Measurements from ENCODE around the gene RNFT2.
A peak's percentile ranks its signal among the peaks of the same experiment; 100 is the strongest.
"Not testable (repeated sequence)": the region's sequence is repeated elsewhere in the genome, so short reads cannot be mapped to it uniquely, and the experiment has no call there.

The RNFT2 gene

DNA sequence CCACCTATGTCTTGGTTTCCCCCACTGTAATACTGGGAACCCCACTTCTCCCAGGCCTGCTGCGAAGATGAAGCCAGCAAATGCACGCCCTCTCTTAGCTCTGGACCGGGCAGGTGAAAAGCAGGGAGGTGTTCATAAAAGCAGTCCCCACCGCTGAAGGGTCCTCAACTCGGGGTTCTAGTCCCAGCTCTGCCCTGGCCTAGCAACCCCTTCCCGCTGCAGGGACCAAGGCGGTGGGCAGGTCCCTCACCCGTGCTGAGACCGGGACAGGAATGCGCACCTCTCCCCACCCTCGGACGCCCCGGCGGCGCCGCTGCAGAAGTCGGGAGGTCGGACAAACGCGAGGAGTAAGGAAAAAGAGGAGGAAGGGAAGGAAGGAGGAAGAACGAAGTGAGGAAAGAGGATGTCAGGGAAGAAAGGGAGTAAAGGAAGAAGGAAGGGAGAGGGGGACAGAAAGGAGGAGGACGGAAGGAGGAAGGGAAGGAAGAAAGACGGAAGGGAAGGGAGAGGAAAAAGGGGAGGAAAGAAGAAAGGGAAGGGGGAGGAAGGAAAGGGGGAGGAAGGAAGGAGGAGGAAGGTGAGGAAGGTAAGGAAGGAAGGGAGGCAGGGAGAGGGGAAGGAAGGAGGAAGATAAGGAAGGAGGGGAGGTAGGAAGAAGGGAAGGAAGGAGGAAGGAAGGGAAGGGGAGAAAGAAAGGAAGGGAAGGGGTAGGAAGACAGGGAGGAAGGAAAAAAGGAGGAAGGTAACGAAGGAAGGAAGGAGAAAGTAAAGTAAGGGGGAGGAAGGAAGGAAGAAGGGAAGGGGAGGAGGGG, 947 bp upstream of the RNFT2 start:
- H3K9ac ChIP-seq (ENCODE audit: low read length): peak overlapping the region; percentile 70
- H3K27ac ChIP-seq (ENCODE audit: low read depth, low read length): no peak overlapping the region
- peaks cover 4% of the 10 kb centered on the region for H3K36me3 ChIP-seq (ENCODE audit: control insufficient read depth, insufficient read depth, low read length)

DNA sequence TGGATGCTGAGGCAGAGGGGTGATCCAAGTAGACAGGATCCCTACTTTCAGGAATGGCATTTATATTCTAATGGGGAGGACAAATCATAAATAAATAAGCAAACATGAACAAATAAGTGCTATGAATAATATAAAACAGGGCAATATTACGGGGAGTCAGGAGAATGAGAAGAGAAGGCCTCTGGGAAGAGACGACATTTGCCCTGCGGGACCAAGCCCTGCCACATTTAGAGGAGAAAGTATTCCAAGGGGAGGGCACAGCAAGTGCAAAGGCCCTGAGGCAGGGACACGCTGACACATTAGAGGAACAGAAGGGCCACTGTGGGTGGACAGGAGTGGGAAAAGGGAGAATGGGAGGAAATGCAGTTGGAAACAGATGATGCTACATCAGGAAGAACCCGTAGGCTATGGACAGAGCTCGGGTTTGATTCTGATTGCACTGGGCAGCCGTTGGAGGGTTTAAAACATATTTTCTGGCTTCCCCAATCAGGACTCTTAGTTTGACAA, 1.3 kb downstream of the RNFT2 start:
- no peak overlapping the region for H3K4me3 ChIP-seq (ENCODE audit: low read length)
- H3K4me1 ChIP-seq (ENCODE audit: control insufficient read depth, insufficient read depth, low read length): peaks cover 9% of the 10 kb centered on the region
- no peaks in the 10 kb centered on the region for H3K27me3 ChIP-seq (ENCODE audit: control insufficient read depth, insufficient read depth, low read length)
- no peak overlapping the region for H3K27ac ChIP-seq (ENCODE audit: low read depth, low read length)
- no peak overlapping the region for H3K9ac ChIP-seq (ENCODE audit: low read length)
- H3K36me3 ChIP-seq (ENCODE audit: control insufficient read depth, insufficient read depth, low read length): no peaks in the 10 kb centered on the region

More for the DNA sequence above, 947 bp upstream of the RNFT2 start:
- Histone ChIP-seq H3K4me3 (ENCODE audit: low read length) (peak overlapping the region; percentile 97), H3K27me3 (ENCODE audit: control insufficient read depth, insufficient read depth, low read length) (no peaks in the 10 kb centered on the region), H3K4me1 (ENCODE audit: control insufficient read depth, insufficient read depth, low read length) (peaks cover 9% of the 10 kb centered on the region)

DNA sequence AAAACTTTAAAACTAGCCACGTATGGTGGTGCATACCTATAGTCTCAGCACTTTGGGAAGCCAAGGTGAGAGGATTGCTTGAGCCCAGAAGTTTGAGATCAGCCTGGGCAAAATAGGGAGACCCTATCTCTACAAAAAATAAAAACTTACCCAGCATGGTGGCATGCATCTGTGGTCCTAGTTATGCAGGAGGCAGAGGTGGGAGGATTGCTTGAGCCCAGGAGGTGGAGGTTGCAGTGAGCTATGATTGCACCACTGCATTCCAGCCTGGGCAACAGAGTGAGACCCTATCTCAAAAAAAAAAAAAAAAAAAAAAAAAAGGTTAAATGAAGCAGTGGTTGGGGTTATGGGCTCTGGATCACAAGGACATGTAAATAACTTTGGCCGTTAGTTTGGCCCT, 4.7 kb downstream of the RNFT2 start:
- H3K9ac ChIP-seq (ENCODE audit: low read length); H3K27ac ChIP-seq (ENCODE audit: low read depth, low read length); H3K36me3 ChIP-seq (ENCODE audit: control insufficient read depth, insufficient read depth, low read length); H3K27me3 ChIP-seq (ENCODE audit: control insufficient read depth, insufficient read depth, low read length); H3K4me1 ChIP-seq (ENCODE audit: control insufficient read depth, insufficient read depth, low read length); H3K4me3 ChIP-seq (ENCODE audit: low read length): not testable (repeated sequence)

DNA sequence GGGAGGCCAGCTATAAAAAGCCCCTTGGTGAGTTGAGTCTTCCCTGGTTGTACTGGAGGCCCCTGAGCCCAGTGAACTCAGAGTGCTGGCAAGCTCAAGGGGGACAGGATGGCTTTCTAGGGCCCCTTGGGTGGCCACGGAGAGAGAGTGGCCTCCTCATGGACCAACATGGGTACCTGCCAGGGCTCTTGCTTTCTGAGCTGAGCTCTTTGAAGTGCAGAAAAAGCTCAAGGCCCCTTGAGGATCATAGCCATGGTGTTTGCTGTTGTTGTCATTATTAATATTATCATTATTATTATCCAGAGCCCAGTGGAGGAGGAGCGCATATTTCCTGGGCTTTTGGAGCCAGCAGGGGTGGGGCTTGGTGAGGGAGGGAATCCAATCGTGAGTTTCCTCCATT, 6.7 kb downstream of the RNFT2 start:
- Histone ChIP-seq H3K4me1 (ENCODE audit: control insufficient read depth, insufficient read depth, low read length) (no peaks in the 10 kb centered on the region), H3K9ac (ENCODE audit: low read length) (no peak overlapping the region), H3K27ac (ENCODE audit: low read depth, low read length) (no peak overlapping the region)

DNA sequence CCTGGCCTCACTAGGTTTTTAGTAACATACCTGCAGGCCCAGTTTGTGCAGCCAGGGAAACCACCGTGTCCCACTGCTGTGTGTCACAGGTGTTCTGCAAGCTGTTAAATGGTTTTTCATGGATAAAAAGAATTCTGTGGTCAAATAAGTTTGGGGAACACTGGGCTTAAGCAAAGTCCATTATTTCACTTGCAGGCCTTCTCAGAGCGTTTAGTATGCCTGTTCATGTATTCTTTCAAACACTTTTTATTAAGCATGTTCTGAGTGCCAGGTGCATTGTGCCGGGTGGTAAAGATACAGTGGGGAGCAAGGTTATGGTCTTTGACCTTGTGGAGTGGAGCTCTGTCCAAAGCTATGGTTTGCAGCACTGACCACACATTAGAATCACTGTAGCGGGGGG, 7.4 kb downstream of the RNFT2 start:
- no peaks in the 10 kb centered on the region for H3K27me3 ChIP-seq (ENCODE audit: control insufficient read depth, insufficient read depth, low read length)
- no peak overlapping the region for H3K27ac ChIP-seq (ENCODE audit: low read depth, low read length)
- H3K4me1 ChIP-seq (ENCODE audit: control insufficient read depth, insufficient read depth, low read length): no peaks in the 10 kb centered on the region
- no peak overlapping the region for H3K4me3 ChIP-seq (ENCODE audit: low read length)
- no peak overlapping the region for H3K9ac ChIP-seq (ENCODE audit: low read length)
- no peaks in the 10 kb centered on the region for H3K36me3 ChIP-seq (ENCODE audit: control insufficient read depth, insufficient read depth, low read length)

More for the DNA sequence above, 6.7 kb downstream of the RNFT2 start:
- Histone ChIP-seq H3K27me3 (ENCODE audit: control insufficient read depth, insufficient read depth, low read length) (no peaks in the 10 kb centered on the region), H3K36me3 (ENCODE audit: control insufficient read depth, insufficient read depth, low read length) (no peaks in the 10 kb centered on the region), H3K4me3 (ENCODE audit: low read length) (no peak overlapping the region)

DNA sequence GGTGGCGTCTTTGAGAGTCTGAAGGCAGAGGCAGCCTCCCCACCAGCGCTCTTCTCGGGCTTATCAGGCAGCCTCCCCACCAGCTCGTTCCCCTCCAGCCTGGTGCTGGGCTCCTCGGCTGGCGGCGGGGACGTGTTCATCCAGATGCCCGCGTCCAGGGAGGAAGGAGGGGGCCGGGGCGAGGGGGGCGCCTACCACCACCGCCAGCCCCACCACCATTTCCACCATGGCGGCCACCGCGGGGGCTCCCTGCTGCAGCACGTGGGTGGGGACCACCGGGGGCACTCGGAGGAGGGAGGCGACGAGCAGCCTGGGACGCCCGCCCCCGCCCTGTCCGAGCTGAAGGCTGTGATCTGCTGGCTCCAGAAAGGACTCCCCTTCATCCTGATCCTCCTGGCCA, 11.8 kb downstream of the RNFT2 start:
- Histone ChIP-seq H3K9ac (ENCODE audit: low read length) (no peak overlapping the region), H3K4me3 (ENCODE audit: low read length) (no peak overlapping the region), H3K4me1 (ENCODE audit: control insufficient read depth, insufficient read depth, low read length) (no peaks in the 10 kb centered on the region), H3K27me3 (ENCODE audit: control insufficient read depth, insufficient read depth, low read length) (no peaks in the 10 kb centered on the region), H3K36me3 (ENCODE audit: control insufficient read depth, insufficient read depth, low read length) (no peaks in the 10 kb centered on the region), H3K27ac (ENCODE audit: low read depth, low read length) (no peak overlapping the region)

DNA sequence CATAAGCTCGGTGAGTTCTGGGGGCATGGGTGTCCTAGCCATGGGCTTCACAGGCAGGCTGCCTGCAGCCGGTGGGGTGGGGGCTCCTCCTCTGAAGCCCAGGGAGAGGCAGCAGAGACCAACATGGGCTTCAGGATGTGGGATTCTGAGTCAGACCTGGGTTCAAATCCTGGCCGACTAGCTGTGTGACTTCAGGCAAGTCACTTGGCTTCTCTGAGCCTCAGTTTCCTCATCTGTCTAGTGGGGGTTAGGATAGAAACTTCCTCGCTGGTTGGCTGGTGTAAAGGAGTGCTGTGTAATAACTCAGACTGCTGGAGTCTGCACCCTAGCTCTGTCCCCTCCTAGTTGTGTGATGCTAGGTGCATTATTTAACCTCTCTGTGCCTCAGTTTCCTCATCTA, 12.2 kb downstream of the RNFT2 start:
- no peak overlapping the region for H3K9ac ChIP-seq (ENCODE audit: low read length)
- no peaks in the 10 kb centered on the region for H3K4me1 ChIP-seq (ENCODE audit: control insufficient read depth, insufficient read depth, low read length)
- no peaks in the 10 kb centered on the region for H3K27me3 ChIP-seq (ENCODE audit: control insufficient read depth, insufficient read depth, low read length)
- H3K36me3 ChIP-seq (ENCODE audit: control insufficient read depth, insufficient read depth, low read length): no peaks in the 10 kb centered on the region
- no peak overlapping the region for H3K4me3 ChIP-seq (ENCODE audit: low read length)
- H3K27ac ChIP-seq (ENCODE audit: low read depth, low read length): no peak overlapping the region

DNA sequence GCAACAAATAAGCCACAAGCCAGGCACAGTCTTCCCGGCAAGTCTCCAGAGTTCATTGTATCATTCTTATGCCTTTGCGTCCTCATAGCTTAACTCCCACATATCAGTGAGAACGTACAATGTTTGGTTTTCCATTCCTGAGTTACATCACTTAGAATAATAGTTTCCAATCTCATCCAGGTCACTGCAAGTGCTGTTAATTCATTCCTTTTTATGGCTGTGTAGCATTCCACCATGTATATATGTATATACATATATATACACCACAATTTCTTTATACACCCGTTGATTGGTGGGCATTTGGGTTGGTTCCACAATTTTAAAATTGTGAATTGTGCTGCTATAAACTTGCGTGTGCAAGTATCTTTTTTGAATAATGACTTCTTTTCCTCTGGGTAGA, 16.0 kb downstream of the RNFT2 start:
- H3K36me3 ChIP-seq (ENCODE audit: control insufficient read depth, insufficient read depth, low read length); H3K4me1 ChIP-seq (ENCODE audit: control insufficient read depth, insufficient read depth, low read length); H3K27me3 ChIP-seq (ENCODE audit: control insufficient read depth, insufficient read depth, low read length); H3K4me3 ChIP-seq (ENCODE audit: low read length); H3K27ac ChIP-seq (ENCODE audit: low read depth, low read length); H3K9ac ChIP-seq (ENCODE audit: low read length): not testable (repeated sequence)

DNA sequence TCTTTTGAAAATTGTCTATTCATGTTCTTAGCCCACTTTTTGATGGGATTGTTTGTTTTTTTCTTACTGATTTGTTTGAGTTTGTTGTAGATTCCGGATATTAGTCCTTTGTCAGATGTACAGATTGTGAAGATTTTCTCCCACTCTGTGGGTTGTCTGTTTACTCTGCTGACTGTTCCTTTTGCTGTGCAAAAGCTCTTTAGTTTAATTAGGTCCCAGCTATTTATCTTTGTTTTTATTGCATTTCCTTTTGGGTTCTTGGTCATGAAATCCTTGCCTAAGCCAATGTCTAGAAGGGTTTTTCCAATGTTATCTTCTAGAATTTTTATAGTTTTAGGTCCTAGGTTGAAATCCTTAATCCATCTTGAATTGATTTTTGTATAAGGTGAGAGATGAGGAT, 16.7 kb downstream of the RNFT2 start:
- H3K9ac ChIP-seq (ENCODE audit: low read length); H3K4me3 ChIP-seq (ENCODE audit: low read length); H3K27ac ChIP-seq (ENCODE audit: low read depth, low read length); H3K36me3 ChIP-seq (ENCODE audit: control insufficient read depth, insufficient read depth, low read length); H3K4me1 ChIP-seq (ENCODE audit: control insufficient read depth, insufficient read depth, low read length); H3K27me3 ChIP-seq (ENCODE audit: control insufficient read depth, insufficient read depth, low read length): not testable (repeated sequence)

DNA sequence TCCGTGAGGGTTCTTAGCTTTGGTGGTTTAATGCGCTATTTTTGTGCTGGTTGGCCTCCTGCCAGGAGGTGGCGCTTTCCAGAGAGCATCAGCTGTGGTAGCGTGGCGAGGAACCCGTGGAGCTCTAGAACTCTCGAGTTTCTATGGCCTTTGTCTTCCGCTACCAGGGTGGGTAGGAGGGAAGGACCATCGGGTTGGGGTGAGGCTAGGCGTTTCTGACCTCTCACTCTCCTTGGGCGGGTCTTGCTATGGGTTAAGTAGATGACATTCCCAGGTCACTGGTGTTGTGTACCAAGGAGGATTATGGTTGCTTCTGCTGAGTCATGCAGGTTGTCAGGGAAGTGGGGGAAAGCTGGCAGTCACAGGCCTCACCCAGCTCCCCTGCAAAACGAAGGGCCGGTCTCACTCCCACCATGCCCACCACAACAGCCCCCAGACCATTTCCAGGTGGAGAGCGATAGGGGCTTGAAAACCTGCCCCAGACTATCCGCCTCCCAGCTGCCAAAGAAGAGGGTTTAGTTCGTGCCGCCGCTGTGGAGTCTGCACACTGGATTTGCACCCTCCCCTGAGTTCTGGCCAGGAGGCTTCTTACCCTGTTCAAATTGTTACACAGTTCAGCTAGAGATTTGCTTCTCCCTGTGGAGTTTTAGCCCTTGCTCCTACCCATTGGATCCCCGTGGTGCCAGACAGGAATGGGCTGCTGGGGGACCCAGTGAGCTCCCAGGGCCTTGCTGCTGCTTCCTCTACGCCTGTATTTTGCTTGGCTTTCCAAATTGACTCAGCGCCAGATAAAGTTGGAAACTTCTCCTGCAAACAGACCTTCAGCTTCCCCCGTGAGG, 21.9 kb downstream of the RNFT2 start:
- no peaks in the 10 kb centered on the region for H3K36me3 ChIP-seq (ENCODE audit: control insufficient read depth, insufficient read depth, low read length)
- H3K27me3 ChIP-seq (ENCODE audit: control insufficient read depth, insufficient read depth, low read length): no peaks in the 10 kb centered on the region
- no peaks in the 10 kb centered on the region for H3K4me1 ChIP-seq (ENCODE audit: control insufficient read depth, insufficient read depth, low read length)
- H3K4me3 ChIP-seq (ENCODE audit: low read length): no peak overlapping the region
- H3K27ac ChIP-seq (ENCODE audit: low read depth, low read length): no peak overlapping the region
- no peak overlapping the region for H3K9ac ChIP-seq (ENCODE audit: low read length)

DNA sequence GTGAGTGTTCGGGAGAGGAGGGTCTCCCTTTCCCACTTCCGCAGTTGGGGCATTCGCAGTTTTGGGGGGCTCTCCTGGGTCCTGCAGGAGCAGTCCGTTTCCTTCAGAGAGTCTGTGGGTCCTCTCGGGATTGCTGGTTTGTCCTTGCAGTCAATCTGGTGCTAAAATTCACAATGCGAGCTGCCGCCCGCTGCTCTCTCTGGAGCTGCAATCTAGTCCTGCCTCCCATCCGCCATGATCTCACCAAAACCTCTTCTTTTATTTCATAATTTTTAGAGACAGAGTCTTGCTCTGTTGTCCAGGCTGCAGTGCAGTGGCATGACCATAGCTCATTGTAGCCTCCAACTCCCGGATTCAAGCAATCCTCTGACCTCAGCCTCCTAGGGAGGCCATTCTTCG, 22.5 kb downstream of the RNFT2 start:
- Histone ChIP-seq H3K27me3 (ENCODE audit: control insufficient read depth, insufficient read depth, low read length) (no peaks in the 10 kb centered on the region), H3K4me3 (ENCODE audit: low read length) (no peak overlapping the region), H3K4me1 (ENCODE audit: control insufficient read depth, insufficient read depth, low read length) (no peaks in the 10 kb centered on the region), H3K9ac (ENCODE audit: low read length) (no peak overlapping the region), H3K36me3 (ENCODE audit: control insufficient read depth, insufficient read depth, low read length) (no peaks in the 10 kb centered on the region), H3K27ac (ENCODE audit: low read depth, low read length) (no peak overlapping the region)

DNA sequence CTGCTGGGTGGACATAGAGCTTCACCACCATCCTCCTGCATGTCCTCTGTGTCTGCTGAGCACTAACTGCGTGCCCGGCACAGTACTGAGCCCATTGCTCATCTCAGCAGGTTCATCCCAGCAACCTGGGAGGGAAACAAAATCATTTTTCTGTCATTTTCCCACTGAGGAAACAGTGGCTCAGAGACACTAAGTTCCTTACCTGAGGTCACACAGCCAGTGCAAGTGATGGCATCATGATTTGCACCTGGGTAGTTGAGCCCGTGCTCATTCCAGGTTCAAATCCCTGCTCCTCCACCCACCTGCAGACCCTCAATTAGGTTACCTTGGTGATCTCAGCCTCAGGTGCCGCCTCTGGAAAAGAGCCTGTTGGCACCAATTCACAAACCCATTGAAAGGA, 23.4 kb downstream of the RNFT2 start:
- Histone ChIP-seq H3K4me1 (ENCODE audit: control insufficient read depth, insufficient read depth, low read length) (no peaks in the 10 kb centered on the region), H3K4me3 (ENCODE audit: low read length) (no peak overlapping the region), H3K9ac (ENCODE audit: low read length) (no peak overlapping the region), H3K27me3 (ENCODE audit: control insufficient read depth, insufficient read depth, low read length) (no peaks in the 10 kb centered on the region), H3K36me3 (ENCODE audit: control insufficient read depth, insufficient read depth, low read length) (no peaks in the 10 kb centered on the region), H3K27ac (ENCODE audit: low read depth, low read length) (no peak overlapping the region)
